ENCODE data around the gene RAB11A. TPM values are rescaled to one million over a fixed set of nuclear protein-coding genes. Genes with fewer than 3 reads are reported as not detected.

Gene RAB11A
- total and polyA plus RNA-seq, 9 donors: 129 to 159 (median 142) TPM

GRCh38 chr15:65921780-65922179, 52.5 kb downstream of the RAB11A start:
- DNase-seq: no peak
- H3K4me1 ChIP-seq (ENCODE audit: control insufficient read depth, insufficient read depth, low read length): peaks cover under 1% of the 10 kb centered on the region
- WGBS (ENCODE audit: insufficient coverage): 67% methylated on average over 1 of the region's 5 CpGs

GRCh38 chr15:65922621-65923020, 53.3 kb downstream of the RAB11A start:
- 66% methylated on average over 7 of the region's 7 CpGs for WGBS (ENCODE audit: insufficient coverage)
- no peak for DNase-seq
- no peak overlapping the region for H3K27ac ChIP-seq (ENCODE audit: low read length)
- H3K36me3 ChIP-seq (ENCODE audit: control insufficient read depth, insufficient read depth, low read length): peaks cover 5% of the 10 kb centered on the region
- H3K27me3 ChIP-seq (ENCODE audit: control insufficient read depth, insufficient read depth, low read length): no peaks in the 10 kb centered on the region
- H3K4me3 ChIP-seq (ENCODE audit: low read length): no peak overlapping the region
- H3K9me3 ChIP-seq (replicated peaks; ENCODE audit: control insufficient read depth, low read depth, low read length): no peaks in the 10 kb centered on the region
- no peaks in the 10 kb centered on the region for H3K4me1 ChIP-seq (ENCODE audit: control insufficient read depth, insufficient read depth, low read length)

More at GRCh38 chr15:65921780-65922179, 52.5 kb downstream of the RAB11A start:
- no peak overlapping the region for H3K27ac ChIP-seq (ENCODE audit: low read length)
- H3K27me3 ChIP-seq (ENCODE audit: control insufficient read depth, insufficient read depth, low read length): no peaks in the 10 kb centered on the region
- no peaks in the 10 kb centered on the region for H3K9me3 ChIP-seq (replicated peaks; ENCODE audit: control insufficient read depth, low read depth, low read length)
- no peak overlapping the region for H3K4me3 ChIP-seq (ENCODE audit: low read length)
- peaks cover 5% of the 10 kb centered on the region for H3K36me3 ChIP-seq (ENCODE audit: control insufficient read depth, insufficient read depth, low read length)

GRCh38 chr15:65923264-65923663, 54.0 kb downstream of the RAB11A start:
- WGBS (ENCODE audit: insufficient coverage): 69% methylated on average over 2 of the region's 5 CpGs
- H3K27ac ChIP-seq (ENCODE audit: low read length): no peak overlapping the region
- H3K4me1 ChIP-seq (ENCODE audit: control insufficient read depth, insufficient read depth, low read length): no peaks in the 10 kb centered on the region
- no peak overlapping the region for H3K4me3 ChIP-seq (ENCODE audit: low read length)
- no peaks in the 10 kb centered on the region for H3K9me3 ChIP-seq (replicated peaks; ENCODE audit: control insufficient read depth, low read depth, low read length)
- peaks cover 5% of the 10 kb centered on the region for H3K36me3 ChIP-seq (ENCODE audit: control insufficient read depth, insufficient read depth, low read length)
- no peaks in the 10 kb centered on the region for H3K27me3 ChIP-seq (ENCODE audit: control insufficient read depth, insufficient read depth, low read length)
- DNase-seq: no peak

GRCh38 chr15:65924004-65924403, 54.7 kb downstream of the RAB11A start:
- H3K36me3 ChIP-seq (ENCODE audit: control insufficient read depth, insufficient read depth, low read length): peaks cover under 1% of the 10 kb centered on the region
- no peaks in the 10 kb centered on the region for H3K27me3 ChIP-seq (ENCODE audit: control insufficient read depth, insufficient read depth, low read length)
- no peak overlapping the region for H3K27ac ChIP-seq (ENCODE audit: low read length)
- no peaks in the 10 kb centered on the region for H3K4me1 ChIP-seq (ENCODE audit: control insufficient read depth, insufficient read depth, low read length)
- no CpG with 5 or more reads among the region's 3 CpGs for WGBS (ENCODE audit: insufficient coverage)
- H3K9me3 ChIP-seq (replicated peaks; ENCODE audit: control insufficient read depth, low read depth, low read length): no peaks in the 10 kb centered on the region
- DNase-seq: no peak
- no peak overlapping the region for H3K4me3 ChIP-seq (ENCODE audit: low read length)

- no peak for DNase-seq
- no peaks in the 10 kb centered on the region for H3K27me3 ChIP-seq (ENCODE audit: control insufficient read depth, insufficient read depth, low read length)
- H3K36me3 ChIP-seq (ENCODE audit: control insufficient read depth, insufficient read depth, low read length): no peaks in the 10 kb centered on the region
- no peak overlapping the region for H3K27ac ChIP-seq (ENCODE audit: low read length)
- no peak overlapping the region for H3K4me3 ChIP-seq (ENCODE audit: low read length)
- no CpG with 5 or more reads among the region's 1 CpG for WGBS (ENCODE audit: insufficient coverage)
- no peaks in the 10 kb centered on the region for H3K9me3 ChIP-seq (replicated peaks; ENCODE audit: control insufficient read depth, low read depth, low read length)
- H3K4me1 ChIP-seq (ENCODE audit: control insufficient read depth, insufficient read depth, low read length): no peaks in the 10 kb centered on the region
Observed at GRCh38 chr15:65925338-65925737, 56.0 kb downstream of the RAB11A start.

GRCh38 chr15:65926459-65926858, 57.2 kb downstream of the RAB11A start:
- no peaks in the 10 kb centered on the region for H3K9me3 ChIP-seq (replicated peaks; ENCODE audit: control insufficient read depth, low read depth, low read length)
- H3K36me3 ChIP-seq (ENCODE audit: control insufficient read depth, insufficient read depth, low read length): no peaks in the 10 kb centered on the region
- no peaks in the 10 kb centered on the region for H3K4me1 ChIP-seq (ENCODE audit: control insufficient read depth, insufficient read depth, low read length)
- DNase-seq: no peak
- H3K27me3 ChIP-seq (ENCODE audit: control insufficient read depth, insufficient read depth, low read length): no peaks in the 10 kb centered on the region
- H3K4me3 ChIP-seq (ENCODE audit: low read length): no peak overlapping the region
- WGBS (ENCODE audit: insufficient coverage): no CpG with 5 or more reads among the region's 1 CpG
- no peak overlapping the region for H3K27ac ChIP-seq (ENCODE audit: low read length)

- Histone ChIP-seq H3K36me3 (ENCODE audit: control insufficient read depth, insufficient read depth, low read length) (no peaks in the 10 kb centered on the region), H3K27ac (ENCODE audit: low read length) (no peak overlapping the region), H3K4me1 (ENCODE audit: control insufficient read depth, insufficient read depth, low read length) (no peaks in the 10 kb centered on the region), H3K4me3 (ENCODE audit: low read length) (no peak overlapping the region), H3K9me3 (replicated peaks; ENCODE audit: control insufficient read depth, low read depth, low read length) (no peaks in the 10 kb centered on the region), H3K27me3 (ENCODE audit: control insufficient read depth, insufficient read depth, low read length) (no peaks in the 10 kb centered on the region)
- no peak for DNase-seq
- WGBS (ENCODE audit: insufficient coverage): 86% methylated on average over 1 of the region's 1 CpG
Observed at GRCh38 chr15:65926899-65927298, 57.6 kb downstream of the RAB11A start.

GRCh38 chr15:65927545-65927944, 58.3 kb downstream of the RAB11A start:
- 61% methylated on average over 2 of the region's 2 CpGs for WGBS (ENCODE audit: insufficient coverage)
- no peaks in the 10 kb centered on the region for H3K9me3 ChIP-seq (replicated peaks; ENCODE audit: control insufficient read depth, low read depth, low read length)
- H3K4me1 ChIP-seq (ENCODE audit: control insufficient read depth, insufficient read depth, low read length): no peaks in the 10 kb centered on the region
- H3K4me3 ChIP-seq (ENCODE audit: low read length): no peak overlapping the region
- DNase-seq: no peak
- no peaks in the 10 kb centered on the region for H3K36me3 ChIP-seq (ENCODE audit: control insufficient read depth, insufficient read depth, low read length)
- no peaks in the 10 kb centered on the region for H3K27me3 ChIP-seq (ENCODE audit: control insufficient read depth, insufficient read depth, low read length)
- H3K27ac ChIP-seq (ENCODE audit: low read length): no peak overlapping the region

GRCh38 chr15:65929573-65929972, 60.3 kb downstream of the RAB11A start:
- no peaks in the 10 kb centered on the region for H3K27me3 ChIP-seq (ENCODE audit: control insufficient read depth, insufficient read depth, low read length)
- 85% methylated on average over 4 of the region's 7 CpGs for WGBS (ENCODE audit: insufficient coverage)
- H3K4me1 ChIP-seq (ENCODE audit: control insufficient read depth, insufficient read depth, low read length): no peaks in the 10 kb centered on the region
- H3K27ac ChIP-seq (ENCODE audit: low read length): no peak overlapping the region
- DNase-seq: no peak
- no peaks in the 10 kb centered on the region for H3K36me3 ChIP-seq (ENCODE audit: control insufficient read depth, insufficient read depth, low read length)
- H3K4me3 ChIP-seq (ENCODE audit: low read length): no peak overlapping the region
- H3K9me3 ChIP-seq (replicated peaks; ENCODE audit: control insufficient read depth, low read depth, low read length): no peaks in the 10 kb centered on the region

GRCh38 chr15:65930134-65930533, 60.8 kb downstream of the RAB11A start:
- WGBS (ENCODE audit: insufficient coverage): 57% methylated on average over 6 of the region's 6 CpGs
- Histone ChIP-seq H3K27me3 (ENCODE audit: control insufficient read depth, insufficient read depth, low read length) (no peaks in the 10 kb centered on the region), H3K9me3 (replicated peaks; ENCODE audit: control insufficient read depth, low read depth, low read length) (no peaks in the 10 kb centered on the region), H3K27ac (ENCODE audit: low read length) (no peak overlapping the region), H3K36me3 (ENCODE audit: control insufficient read depth, insufficient read depth, low read length) (no peaks in the 10 kb centered on the region), H3K4me1 (ENCODE audit: control insufficient read depth, insufficient read depth, low read length) (no peaks in the 10 kb centered on the region), H3K4me3 (ENCODE audit: low read length) (no peak overlapping the region)
- no peak for DNase-seq

GRCh38 chr15:65931221-65931620, 61.9 kb downstream of the RAB11A start:
- no peaks in the 10 kb centered on the region for H3K9me3 ChIP-seq (replicated peaks; ENCODE audit: control insufficient read depth, low read depth, low read length)
- no peak overlapping the region for H3K4me3 ChIP-seq (ENCODE audit: low read length)
- H3K4me1 ChIP-seq (ENCODE audit: control insufficient read depth, insufficient read depth, low read length): no peaks in the 10 kb centered on the region
- no peak for DNase-seq
- WGBS (ENCODE audit: insufficient coverage): 73% methylated on average over 3 of the region's 4 CpGs
- no peak overlapping the region for H3K27ac ChIP-seq (ENCODE audit: low read length)
- H3K36me3 ChIP-seq (ENCODE audit: control insufficient read depth, insufficient read depth, low read length): no peaks in the 10 kb centered on the region
- no peaks in the 10 kb centered on the region for H3K27me3 ChIP-seq (ENCODE audit: control insufficient read depth, insufficient read depth, low read length)

Measured in muscle of leg (tissue), 11 donors.